IMR-90 (cell line): Measurements from ENCODE around the gene ZNF23. TPM values are rescaled to one million over a fixed set of nuclear protein-coding genes. Genes with fewer than 3 reads are reported as not detected.

Experiments
- ATAC-seq: fragments of 200-7000 bp; cut with Tn5 transposase; 2 replicates; pipeline ENCODE4 v1.9.1; 2020; ENCODE audit warnings: low read depth, mild to moderate bottlenecking, moderate library complexity
- BruUV-seq: library from RNA; stranded (reverse); fragments of 400-500 nt; replicated peaks from 2 replicates; lab custom pipeline; 2021; lab: Mats Ljungman, UMichigan
- CTCF ChIA-PET: fragments of 300-600 bp; formaldehyde crosslinking; extraction: SDS; loops from one replicate; lab custom pipeline; 2021; ENCODE audit warnings: antibody characterized with exemption; lab: Yijun Ruan, JAX
- POLR2A ChIA-PET: fragments of 300-600 bp; sonication (Branson Sonifier 250); formaldehyde crosslinking; loops from one replicate; lab custom pipeline; 2022; ENCODE audit warnings: antibody characterized with exemption; ENCODE audit not compliant: unreplicated experiment; lab: Charles Lee
- DNase-seq: peaks from one replicate; pipeline ENCODE4 v3.0.0; 2013
- H2AFZ ChIP-seq: replicated peaks from 2 replicates; pipeline ENCODE3; 2013; ENCODE audit warnings: low read length, mild to moderate bottlenecking; ENCODE audit not compliant: poor library complexity
- H2AK5ac ChIP-seq: 2 replicates; pipeline ENCODE4 v1.6.1; 2013; ENCODE audit warnings: low read depth, low read length, inconsistent platforms
- H2AK9ac ChIP-seq: replicated peaks from 2 replicates; pipeline ENCODE3; 2013; ENCODE audit warnings: mild to moderate bottlenecking, low read depth, low read length, moderate library complexity; ENCODE audit not compliant: poor library complexity
- H2BK120ac ChIP-seq: 2 replicates; pipeline ENCODE4 v1.6.1; 2013; ENCODE audit warnings: low read depth, low read length, inconsistent platforms
- H2BK15ac ChIP-seq: 3 replicates; pipeline ENCODE4 v1.6.1; 2013; ENCODE audit warnings: low read depth, low read length, inconsistent platforms
- H2BK20ac ChIP-seq: 2 replicates; pipeline ENCODE4 v1.6.1; 2013; ENCODE audit warnings: low read depth, mild to moderate bottlenecking, inconsistent platforms, low read length, moderate library complexity
- H2BK5ac ChIP-seq: 2 replicates; pipeline ENCODE4 v1.6.1; 2013; ENCODE audit warnings: mild to moderate bottlenecking, low read depth, low read length, inconsistent platforms; ENCODE audit not compliant: poor library complexity, severe bottlenecking
- H3K14ac ChIP-seq: replicated peaks from 2 replicates; pipeline ENCODE4 v1.6.1; 2013; ENCODE audit warnings: low read depth, low read length, inconsistent platforms
- H3K18ac ChIP-seq: 2 replicates; pipeline ENCODE4 v1.6.1; 2013; ENCODE audit warnings: low read depth, low read length, control low read depth
- H3K23ac ChIP-seq: 2 replicates; pipeline ENCODE4 v1.6.1; 2013; ENCODE audit warnings: low read depth, low read length, inconsistent platforms
- H3K27ac ChIP-seq: 2 replicates; pipeline ENCODE4 v1.5.1; 2013; ENCODE audit warnings: mild to moderate bottlenecking, control low read depth, low read length; ENCODE audit not compliant: insufficient read depth
- H3K27me3 ChIP-seq: 2 replicates; pipeline ENCODE4 v1.6.1; 2013; ENCODE audit warnings: low read length; ENCODE audit not compliant: control insufficient read depth, insufficient read depth
- H3K36me3 ChIP-seq: 2 replicates; pipeline ENCODE4 v1.6.1; 2013; ENCODE audit warnings: low read length, mixed read lengths; ENCODE audit not compliant: control insufficient read depth, insufficient read depth
- H3K4ac ChIP-seq: 2 replicates; pipeline ENCODE4 v1.6.1; 2013; ENCODE audit warnings: low read depth, low read length, inconsistent platforms
- H3K4me1 ChIP-seq: 2 replicates; pipeline ENCODE4 v1.6.1; 2013; ENCODE audit warnings: low read length, mixed read lengths; ENCODE audit not compliant: control insufficient read depth, insufficient read depth
- H3K4me2 ChIP-seq: 2 replicates; pipeline ENCODE4 v1.6.1; 2013; ENCODE audit warnings: low read depth, mild to moderate bottlenecking, control low read depth, low read length, moderate library complexity
- H3K4me3 ChIP-seq: 2 replicates; pipeline ENCODE4 v1.5.1; 2013; ENCODE audit warnings: low read depth, mild to moderate bottlenecking, control low read depth, low read length, moderate library complexity; ENCODE audit not compliant: insufficient read depth
- H3K56ac ChIP-seq: 2 replicates; pipeline ENCODE4 v1.6.1; 2013; ENCODE audit warnings: low read length, inconsistent platforms; ENCODE audit not compliant: insufficient read depth; ENCODE audit errors: extremely low read depth
- H3K79me1 ChIP-seq, 2 experiments: 2 replicates each; pipeline ENCODE4 v1.6.1; 2013; ENCODE audit warnings: low read length in 2 of 2, inconsistent platforms in 1 of 2, low read depth in 1 of 2
- H3K9ac ChIP-seq: 2 replicates; pipeline ENCODE4 v1.6.1; 2013; ENCODE audit warnings: low read depth, low read length, control low read depth
- H3K9me1 ChIP-seq: 2 replicates; pipeline ENCODE4 v1.6.1; 2013; ENCODE audit warnings: low read length, inconsistent platforms; ENCODE audit not compliant: insufficient read depth
- H3K9me3 ChIP-seq: 2 replicates; pipeline ENCODE4 v1.6.1; 2013; ENCODE audit warnings: low read length; ENCODE audit not compliant: control insufficient read depth, insufficient read depth
- H4K20me1 ChIP-seq: 2 replicates; pipeline ENCODE4 v1.6.1; 2013; ENCODE audit warnings: low read length, inconsistent platforms; ENCODE audit not compliant: insufficient read depth
- H4K5ac ChIP-seq: 2 replicates; pipeline ENCODE4 v1.6.1; 2013; ENCODE audit warnings: mild to moderate bottlenecking, low read depth, low read length, control low read depth
- H4K8ac ChIP-seq, 2 experiments: 2 replicates each; pipeline ENCODE4 v1.6.1; 2013; ENCODE audit warnings: low read depth in 2 of 2, low read length in 2 of 2, control low read depth in 1 of 2, inconsistent platforms in 1 of 2
- H4K91ac ChIP-seq: 2 replicates; pipeline ENCODE4 v1.6.1; 2013; ENCODE audit warnings: low read depth, low read length, inconsistent platforms; ENCODE audit not compliant: insufficient read depth
- CEBPB ChIP-seq: IDR thresholded peaks from 2 replicates; pipeline ENCODE4 v1.6.1; 2012; ENCODE audit warnings: low read depth, low read length, improper control_type of control experiment
- CHD1 ChIP-seq: IDR thresholded peaks from 2 replicates; pipeline ENCODE4 v1.6.1; 2012; ENCODE audit warnings: low read depth, low read length, improper control_type of control experiment
- FOS ChIP-seq: fragments of 150-350 bp; IDR thresholded peaks from 2 replicates; pipeline ENCODE4 v1.6.1; 2016; ENCODE audit warnings: low read depth, low read length
- MAFK ChIP-seq: IDR thresholded peaks from 2 replicates; pipeline ENCODE4 v1.6.1; 2012; ENCODE audit warnings: low read depth, low read length, improper control_type of control experiment
- MAZ ChIP-seq: IDR thresholded peaks from 2 replicates; pipeline ENCODE4 v1.6.1; 2012; ENCODE audit warnings: low read depth, mild to moderate bottlenecking, low read length, improper control_type of control experiment, moderate library complexity, borderline replicate concordance
- MXI1 ChIP-seq: IDR thresholded peaks from 2 replicates; pipeline ENCODE4 v1.6.1; 2012; ENCODE audit warnings: low read depth, mild to moderate bottlenecking, low read length, moderate library complexity, borderline replicate concordance
- NFE2L2 ChIP-seq: fragments of 150-350 bp; IDR thresholded peaks from 2 replicates; pipeline ENCODE4 v1.6.1; 2016; ENCODE audit warnings: low read depth, mild to moderate bottlenecking, low read length
- POLR2A ChIP-seq: IDR thresholded peaks from 2 replicates; pipeline ENCODE4 v1.6.1; 2012; ENCODE audit warnings: mild to moderate bottlenecking, low read depth, low read length
- RCOR1 ChIP-seq: IDR thresholded peaks from 2 replicates; pipeline ENCODE4 v1.6.1; 2012; ENCODE audit warnings: mild to moderate bottlenecking, low read length, improper control_type of control experiment; ENCODE audit not compliant: insufficient replicate concordance
- WGBS, 2 experiments: methylation state at CpG; one replicate each; pipeline versions ENCODE4 v1.1.5 to v1.1.7; 2013; ENCODE audit warnings: missing lambda C conversion rate in 2 of 2; ENCODE audit not compliant: insufficient read length in 1 of 2; ENCODE audit errors: extremely low coverage in 2 of 2; 5-methylcytosine and 5-hydroxymethylcytosine counted together
- dilution Hi-C: fragments of 300-500 bp; cut with HindIII; formaldehyde crosslinking; loops from one replicate; pipeline ENCODE4 v1.14.3; 2018; ENCODE audit warnings: low sequenced_read_pairs; ENCODE audit not compliant: unreplicated experiment
- in situ Hi-C: fragments of 300-500 bp; cut with MboI; formaldehyde crosslinking; loops from 3 replicates; pipeline ENCODE4 v1.14.3; 2019; ENCODE audit warnings: low sequenced_read_pairs, inconsistent platforms, mixed read lengths
- intact Hi-C: fragments of 100-400 bp; cut with micrococcal nuclease; formaldehyde crosslinking; loops from 2 replicates; pipeline ENCODE4 v1.10.0; 2022
- polyA plus RNA-seq, 3 experiments: library from polyadenylated mRNA; depleted of rRNA; stranded (reverse); fragments of >200 nt; gene quantifications; 2 replicates each; pipeline ENCODE4 v1.2.3, GENCODE V29; 2012; ENCODE audit warnings: low replicate concordance in 1 of 3
- total RNA-seq: library from RNA; depleted of rRNA; stranded (reverse); fragments of >200 nt; gene quantifications from 2 replicates; pipeline ENCODE4 v1.2.3, GENCODE V29; 2012
- TF ChIP-seq, protein P1 (sequence below): fragments of 150-350 bp; IDR thresholded peaks from 2 replicates; pipeline ENCODE4 v1.6.1; 2016; ENCODE audit warnings: low read depth, mild to moderate bottlenecking, low read length, moderate library complexity, borderline replicate concordance

The ZNF23 gene
- total and polyA plus RNA-seq, 2 of the 4 experiments (the other 2 are of a cell fraction): 7.5 to 8.8 TPM

DNA sequence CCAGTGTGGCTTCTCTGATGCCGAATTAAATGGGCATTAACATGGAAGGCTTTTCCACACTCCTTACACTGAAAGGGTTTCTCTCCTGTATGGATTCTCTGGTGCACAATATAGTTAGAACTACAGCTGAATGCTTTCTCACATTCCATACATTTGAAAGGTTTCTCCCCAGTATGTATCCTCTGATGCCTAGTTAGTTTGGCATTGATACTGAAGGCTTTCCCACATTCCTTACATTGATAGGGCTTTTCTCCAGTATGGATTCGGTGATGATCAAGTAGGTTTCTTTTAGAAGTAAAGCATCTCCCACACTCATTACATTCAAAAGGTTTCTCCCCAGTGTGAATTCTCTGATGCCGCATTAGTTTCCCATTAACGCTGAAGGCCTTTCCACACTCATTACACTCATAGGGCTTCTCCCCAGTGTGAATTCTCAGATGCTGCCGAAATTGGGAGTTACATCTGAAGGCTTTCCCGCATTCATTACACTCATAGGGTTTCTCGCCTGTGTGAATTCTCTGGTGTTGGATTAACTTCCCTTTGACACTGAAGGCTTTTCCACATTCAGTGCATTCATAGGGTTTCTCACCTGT, 13.7 kb downstream of the ZNF23 start:
- H2BK120ac ChIP-seq: no peak overlapping the region
- no peak overlapping the region for H2AK5ac ChIP-seq
- no CpG with 5 or more reads among the region's 7 CpGs for WGBS, 2 experiments
- ChIA-PET CTCF (no interaction called here), POLR2A (no interaction called here)
- no peak overlapping the region for H4K8ac ChIP-seq
- peaks cover 78% of the 10 kb centered on the region for H3K9me3 ChIP-seq
- H3K14ac ChIP-seq: no peak overlapping the region
- no peak overlapping the region for H3K4ac ChIP-seq
- H3K4me3 ChIP-seq: no peak overlapping the region
- H3K27ac ChIP-seq: no peak overlapping the region
- no peak overlapping the region for H3K18ac ChIP-seq
- no peak overlapping the region for H3K4me2 ChIP-seq
- peaks cover 42% of the 10 kb centered on the region for H3K36me3 ChIP-seq
- no peak overlapping the region for H2BK5ac ChIP-seq
- H4K91ac ChIP-seq: no peak overlapping the region
- no peak overlapping the region for H3K9ac ChIP-seq
- H2AFZ ChIP-seq: no peak overlapping the region
- no peak overlapping the region for H3K23ac ChIP-seq
- no peak overlapping the region for H4K5ac ChIP-seq
- H4K20me1 ChIP-seq: no peaks in the 10 kb centered on the region
- no peak overlapping the region for H3K56ac ChIP-seq
- no peaks in the 10 kb centered on the region for H3K27me3 ChIP-seq
- dilution Hi-C loops (no loop called here), in situ Hi-C loops (no loop called here), intact Hi-C loops (no loop called here)
- H3K9me1 ChIP-seq: no peaks in the 10 kb centered on the region
- DNase-seq (no peak), ATAC-seq (no peak)
- H3K79me1 ChIP-seq: peaks cover 0 to 9% of the 10 kb centered on the region in 2 experiments; a peak in 1 of 4 replicates
- TF ChIP-seq NFE2L2 (no peak), MXI1 (no peak), POLR2A (no peak), MAFK (no peak), CHD1 (no peak), MAZ (no peak), CEBPB (no peak), RCOR1 (no peak), FOS (no peak)
- TF ChIP-seq, protein P1, sequence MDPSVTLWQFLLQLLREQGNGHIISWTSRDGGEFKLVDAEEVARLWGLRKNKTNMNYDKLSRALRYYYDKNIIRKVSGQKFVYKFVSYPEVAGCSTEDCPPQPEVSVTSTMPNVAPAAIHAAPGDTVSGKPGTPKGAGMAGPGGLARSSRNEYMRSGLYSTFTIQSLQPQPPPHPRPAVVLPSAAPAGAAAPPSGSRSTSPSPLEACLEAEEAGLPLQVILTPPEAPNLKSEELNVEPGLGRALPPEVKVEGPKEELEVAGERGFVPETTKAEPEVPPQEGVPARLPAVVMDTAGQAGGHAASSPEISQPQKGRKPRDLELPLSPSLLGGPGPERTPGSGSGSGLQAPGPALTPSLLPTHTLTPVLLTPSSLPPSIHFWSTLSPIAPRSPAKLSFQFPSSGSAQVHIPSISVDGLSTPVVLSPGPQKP: no peak
- H3K4me1 ChIP-seq: no peaks in the 10 kb centered on the region
- no peak overlapping the region for H2BK15ac ChIP-seq
- no peak overlapping the region for H2BK20ac ChIP-seq
- no peak overlapping the region for H2AK9ac ChIP-seq
- BruUV-seq: no TSS peak
